ENCODE measurements around the gene NRL.

- TF ChIP-seq CTCF (IDR thresholded peaks at IDR 0.05) = no peak
- TF ChIP-seq ZFX (IDR thresholded peaks at IDR 0.05; ENCODE audit: borderline replicate concordance) = no peak
Observed at GRCh38 chr14:24113801-24114531, 783 bp downstream of the NRL start.

Measured in 22Rv1 (cell line).